Measurements from ENCODE around the gene CCBE1.

DNA sequence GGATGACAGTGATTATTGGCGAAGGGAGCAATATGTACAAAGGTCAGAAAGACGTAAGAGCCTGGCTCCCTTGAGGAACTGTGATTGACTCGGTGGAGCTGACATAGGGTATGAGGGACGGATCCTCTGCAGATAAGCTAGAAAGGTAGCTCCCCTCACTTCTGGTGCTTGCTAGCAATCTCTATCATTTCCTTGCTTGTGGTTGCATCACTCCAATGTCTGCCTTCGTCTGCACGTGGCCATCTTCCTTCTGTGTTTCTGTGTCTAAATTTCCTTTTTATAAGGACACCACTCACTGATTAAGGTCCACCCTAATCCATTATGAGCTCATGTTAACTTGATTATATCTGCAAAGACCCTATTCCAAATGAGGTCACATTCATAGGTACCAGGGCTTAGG is 315.3 kb downstream of the CCBE1 start:
- no peak for TF ChIP-seq GATA3 (IDR thresholded peaks at IDR 0.05; ENCODE audit: low read depth, low read length)
- no peak for TF ChIP-seq GATA2 (IDR thresholded peaks at IDR 0.05; ENCODE audit: low read depth, low read length)
